HepG2 (cell line): ENCODE data around the gene RANBP17. TPM values are rescaled to one million over a fixed set of nuclear protein-coding genes. Genes with fewer than 3 reads are reported as not detected.
A peak's percentile ranks its signal among the peaks of the same experiment; 100 is the strongest.

Experiments used
- ATAC-seq: fragments of 200-7000 bp; cut with Tn5 transposase; 3 replicates; pipeline ENCODE4 v1.9.1; 2020; ENCODE audit warnings: mild to moderate bottlenecking, moderate library complexity
- BruUV-seq: library from RNA; stranded (reverse); fragments of 400-500 nt; replicated peaks from 2 replicates; lab custom pipeline; 2021; lab: Mats Ljungman, UMichigan
- CTCF ChIA-PET: fragments of 300-600 bp; formaldehyde crosslinking; extraction: SDS; loops from one replicate; lab custom pipeline; 2021; ENCODE audit warnings: low total read pairs, inconsistent platforms, low intra/inter-chr PET ratio; lab: Yijun Ruan, JAX
- POLR2A ChIA-PET: fragments of 350-600 bp; sonication (Branson Sonifier 250); formaldehyde crosslinking; loops from one replicate; lab custom pipeline; 2020; ENCODE audit warnings: antibody characterized with exemption, inconsistent platforms; lab: Yijun Ruan, JAX
- DNase-seq: peaks from one replicate; pipeline ENCODE4 v3.0.0-alpha.2; 2015; ENCODE audit warnings: low spot score
- FAIRE-seq: peaks from 3 replicates; lab custom pipeline; 2011; peaks lifted over from hg19 to GRCh38; lab: Jason Lieb, UNC
- H2AFZ ChIP-seq: one replicate; pipeline ENCODE4 v1.6.1; 2011; ENCODE audit warnings: low read length, inconsistent platforms
- H3K27ac ChIP-seq: fragments of 300-600 bp; 3 replicates; pipeline ENCODE4 v1.8.0; 2011; ENCODE audit warnings: mixed run types, mild to moderate bottlenecking, mixed read lengths, low read length, inconsistent platforms; ENCODE audit not compliant: insufficient read depth; ENCODE audit errors: extremely low read length
- H3K27me3 ChIP-seq, 2 experiments: fragments of 200-600 bp in 1 of 2; 2 replicates in 1 of 2; 3 replicates in 1 of 2; pipeline versions ENCODE4 v1.6.0 to v1.8.0; 2011; ENCODE audit warnings: low read length in 2 of 2, mild to moderate bottlenecking in 2 of 2, moderate library complexity in 2 of 2, inconsistent platforms in 1 of 2; ENCODE audit not compliant: insufficient read depth in 2 of 2, control insufficient read depth in 1 of 2
- H3K36me3 ChIP-seq, 2 experiments: fragments of 200-600 bp in 1 of 2; replicated peaks in 1 of 2; 2 replicates in 1 of 2; 3 replicates in 1 of 2; pipeline versions ENCODE4 v1.5.1 to v1.8.0; 2011; ENCODE audit warnings: low read length in 2 of 2, inconsistent platforms in 1 of 2; ENCODE audit not compliant: insufficient read depth in 2 of 2, control insufficient read depth in 1 of 2
- H3K4me1 ChIP-seq: 2 replicates; pipeline ENCODE4 v1.5.1; 2012; ENCODE audit warnings: low read length, inconsistent platforms; ENCODE audit not compliant: insufficient read depth
- H3K4me2 ChIP-seq: 2 replicates; pipeline ENCODE4 v1.6.0; 2011; ENCODE audit warnings: low read depth, low read length, inconsistent platforms
- H3K4me3 ChIP-seq, 3 experiments: fragments of 200-600 bp in 1 of 3; sonication (generic), shearing (Covaris generic) in 1 of 3; replicated peaks in 1 of 3; 2 replicates each; pipeline ENCODE4 v1.5.1; 2011 to 2016; ENCODE audit warnings: low read length in 3 of 3, inconsistent platforms in 2 of 3, low read depth in 2 of 3, mild to moderate bottlenecking in 2 of 3, control low read depth in 1 of 3, mixed read lengths in 1 of 3; ENCODE audit not compliant: insufficient read depth in 1 of 3
- H3K79me2 ChIP-seq: one replicate; pipeline ENCODE4 v1.6.1; 2011; ENCODE audit warnings: low read length, inconsistent platforms; ENCODE audit not compliant: insufficient read depth
- H3K9ac ChIP-seq: 2 replicates; pipeline ENCODE4 v1.6.0; 2011; ENCODE audit warnings: mild to moderate bottlenecking, low read depth, low read length, inconsistent platforms; ENCODE audit not compliant: insufficient read depth
- H3K9me3 ChIP-seq: 2 replicates; pipeline ENCODE4 v1.5.1; 2012; ENCODE audit warnings: mild to moderate bottlenecking, low read length
- H4K20me1 ChIP-seq: 2 replicates; pipeline ENCODE4 v1.6.0; 2011; ENCODE audit warnings: inconsistent platforms, mild to moderate bottlenecking, low read length, moderate library complexity; ENCODE audit not compliant: insufficient read depth
- CREBL2 ChIP-seq: sonication (generic); formaldehyde crosslinking; IDR thresholded peaks from 2 replicates; pipeline ENCODE4 v1.8.1; 2023; ENCODE audit warnings: missing genetic modification reagents, mild to moderate bottlenecking, borderline replicate concordance
- HOXA7 ChIP-seq: sonication (generic); formaldehyde crosslinking; IDR thresholded peaks from 2 replicates; pipeline ENCODE4 v1.8.1; 2022; ENCODE audit warnings: mild to moderate bottlenecking, missing genetic modification reagents, moderate library complexity
- MAFF ChIP-seq: IDR thresholded peaks from 2 replicates; pipeline ENCODE4 v1.6.1; 2011; ENCODE audit warnings: low read depth, low read length, improper control_type of control experiment
- MAFK ChIP-seq, 2 experiments: IDR thresholded peaks in 1 of 2; conservative IDR thresholded peaks in 1 of 2; 2 replicates each; pipeline ENCODE4 v1.6.1; 2011; ENCODE audit warnings: improper control_type of control experiment in 2 of 2, low read length in 2 of 2
- PHB2 ChIP-seq: fragments of 450-650 bp; IDR thresholded peaks from 2 replicates; pipeline ENCODE4 v1.6.1; 2018; ENCODE audit not compliant: partially characterized antibody
- SP4 ChIP-seq: sonication (generic); formaldehyde crosslinking; IDR thresholded peaks from 2 replicates; pipeline ENCODE4 v1.8.1; 2023; ENCODE audit warnings: mild to moderate bottlenecking, missing genetic modification reagents
- SRY ChIP-seq: sonication (generic); formaldehyde crosslinking; IDR thresholded peaks from 2 replicates; pipeline ENCODE4 v1.8.0; 2022; ENCODE audit warnings: mild to moderate bottlenecking, missing genetic modification reagents
- TBX3 ChIP-seq: fragments of 450-650 bp; IDR thresholded peaks from 2 replicates; pipeline ENCODE4 v1.6.1; 2017; ENCODE audit warnings: antibody characterized with exemption, mild to moderate bottlenecking, inconsistent platforms, borderline replicate concordance
- ZFY ChIP-seq: sonication (generic); formaldehyde crosslinking; IDR thresholded peaks from 2 replicates; pipeline ENCODE4 v1.4.0; 2020; ENCODE audit warnings: missing genetic modification reagents
- ZMYM3 ChIP-seq: sonication (generic); formaldehyde crosslinking; IDR thresholded peaks from 2 replicates; pipeline ENCODE4 v1.5.1; 2020; ENCODE audit warnings: mild to moderate bottlenecking, missing genetic modification reagents
- ZNF121 ChIP-seq: sonication (generic); formaldehyde crosslinking; IDR thresholded peaks from 2 replicates; pipeline ENCODE4 v1.5.0; 2020; ENCODE audit warnings: mild to moderate bottlenecking, missing genetic modification reagents
- WGBS: methylation state at CpG from one replicate; pipeline ENCODE4 v1.1.6; 2017; ENCODE audit warnings: low lambda C conversion rate; 5-methylcytosine and 5-hydroxymethylcytosine counted together
- in situ Hi-C: cut with HindIII; loops from 2 replicates; pipeline ENCODE4 v1.10.0; 2017; ENCODE audit warnings: low pct_unique_long_range_greater_than_20kb; ENCODE audit not compliant: extremely low pct_ligation_motif_present
- intact Hi-C: fragments of 100-400 bp; cut with micrococcal nuclease; formaldehyde crosslinking; loops from one replicate; pipeline ENCODE4 v1.10.0; 2022; ENCODE audit not compliant: unreplicated experiment
- polyA plus RNA-seq, 8 experiments: library from polyadenylated mRNA; depleted of rRNA in 3 of 8; stranded (reverse) in 7 of 8; unstranded in 1 of 8; fragments of >200 nt; fragmentation: Illumina TruSeq in 4 of 8; extraction: Trizol in 4 of 8; gene quantifications; 2 replicates each; pipeline versions ENCODE4 v1.2.1 to v1.2.3, GENCODE V29; 2011 to 2016; ENCODE audit warnings: low read depth in 4 of 8, missing spikeins in 1 of 8, mixed read lengths in 1 of 8; ENCODE audit not compliant: insufficient read depth in 1 of 8
- total RNA-seq, 5 experiments: library from RNA; depleted of rRNA; stranded (reverse); fragments of >200 nt; fragmentation: Illumina TruSeq; extraction: Trizol; gene quantifications; 2 replicates each; pipeline ENCODE4 v1.2.3, GENCODE V29; 2016; ENCODE audit warnings: low read depth in 1 of 5

The RANBP17 gene
- total and polyA plus RNA-seq, 2 of the 13 experiments (the other 11 are each of a cell fraction or from before 2014, with no cell fraction given): not detected

GRCh38 chr5:171055875-171056454 lies 194.1 kb downstream of the RANBP17 start (continued):
- TF ChIP-seq ZFY (CRISPR knock-in tag) (no peak), ZNF121 (no peak), SP4 (no peak), HOXA7 (CRISPR knock-in tag) (no peak), CREBL2 (CRISPR knock-in tag) (no peak), PHB2 (no peak), TBX3 (no peak)
- TF ChIP-seq, all 625 proteins: peak for 0

GRCh38 chr5:171067540-171068130 lies 205.8 kb downstream of the RANBP17 start:
- BruUV-seq: no TSS peak
- Histone ChIP-seq H3K4me1 (no peaks in the 10 kb centered on the region), H3K9me3 (peaks cover 33% of the 10 kb centered on the region; the same call in 1 of the 2 replicates), H3K4me3 (no peak overlapping the region), H3K36me3 (no peaks in the 10 kb centered on the region), H3K9ac (no peak overlapping the region), H3K4me2 (no peak overlapping the region), H3K27ac (no peak overlapping the region), H3K79me2 (no peaks in the 10 kb centered on the region), H4K20me1 (no peaks in the 10 kb centered on the region), H2AFZ (no peak overlapping the region), H3K27me3 (no peaks in the 10 kb centered on the region)
- FAIRE-seq (no peak), DNase-seq (no peak), ATAC-seq (no peak)
- 3% methylated on average over 2 of the region's 2 CpGs for WGBS
- in situ Hi-C loops (no loop called here), intact Hi-C loops (no loop called here)
- ChIA-PET CTCF (no interaction called here), POLR2A (no interaction called here)
- TF ChIP-seq MAFF: peak; percentile 46; the same call in 1 of the 2 replicates
- TF ChIP-seq ZMYM3 (CRISPR knock-in tag): no peak
- TF ChIP-seq MAFK (conservative IDR thresholded peaks at IDR 0.05 in 1 of 2, IDR thresholded peaks at IDR 0.05 in 1 of 2; ENCODE audit: low read length in 2 of 2): peak; percentile 25 to 66; a peak in 3 of 4 replicates
- TF ChIP-seq SRY (CRISPR knock-in tag): no peak
